Neural progenitor cell (in vitro differentiated cells): ENCODE measurements around the gene ARMH3.

Experiments
- CTCF ChIP-seq: fragments of 200-600 bp; sonication (generic); IDR thresholded peaks from 2 replicates; pipeline ENCODE4 v1.5.1; 2017; ENCODE audit warnings: antibody characterized with exemption, mild to moderate bottlenecking
- EZH2 ChIP-seq: fragments of 200-600 bp; sonication (generic); IDR thresholded peaks from 2 replicates; pipeline ENCODE4 v1.6.1; 2017; ENCODE audit warnings: antibody characterized with exemption, mild to moderate bottlenecking, moderate library complexity
- EZH2phosphoT487 ChIP-seq: fragments of 200-600 bp; sonication (generic); IDR thresholded peaks from 2 replicates; pipeline ENCODE4 v1.6.1; 2017; ENCODE audit warnings: antibody characterized with exemption

- TF ChIP-seq EZH2 (no peak), CTCF (no peak), EZH2phosphoT487 (no peak)
Observed at GRCh38 chr10:102055647-102056419, at the start of gene ARMH3.
